MM.1S (cell line): Measurements from ENCODE around the gene FLYWCH2.

Experiments
- DNase-seq: peaks from one replicate; pipeline ENCODE4 v3.0.0-alpha.2; 2015
- H2AFZ ChIP-seq: fragments of 300-600 bp; sonication (generic); 2 replicates; pipeline ENCODE4 v1.6.0; 2016; ENCODE audit warnings: antibody characterized with exemption, low read length
- H3F3A ChIP-seq: fragments of 300-600 bp; sonication (generic); 2 replicates; pipeline ENCODE4 v1.6.1; 2016; ENCODE audit warnings: mild to moderate bottlenecking, antibody characterized with exemption, low read length, moderate library complexity, mixed read lengths; ENCODE audit not compliant: insufficient read depth
- H3K27ac ChIP-seq: fragments of 300-600 bp; sonication (generic); 2 replicates; pipeline ENCODE4 v1.5.1; 2016; ENCODE audit warnings: mild to moderate bottlenecking, low read length
- H3K27me3 ChIP-seq: fragments of 300-600 bp; sonication (generic); replicated peaks from 2 replicates; pipeline ENCODE4 v1.6.0; 2016; ENCODE audit warnings: low read length; ENCODE audit not compliant: insufficient read depth
- H3K36me3 ChIP-seq: fragments of 300-600 bp; sonication (generic); replicated peaks from 2 replicates; pipeline ENCODE4 v1.6.1; 2016; ENCODE audit warnings: mild to moderate bottlenecking, low read length, mixed read lengths; ENCODE audit not compliant: insufficient read depth
- H3K4me1 ChIP-seq: fragments of 300-600 bp; sonication (generic); 2 replicates; pipeline ENCODE4 v1.6.1; 2016; ENCODE audit warnings: low read length, mixed read lengths
- H3K4me2 ChIP-seq: fragments of 300-600 bp; sonication (generic); 2 replicates; pipeline ENCODE4 v1.6.0; 2016; ENCODE audit warnings: low read depth, low read length
- H3K4me3 ChIP-seq: fragments of 300-600 bp; sonication (generic); 2 replicates; pipeline ENCODE4 v1.5.1; 2016; ENCODE audit warnings: low read length, mixed read lengths
- H3K79me2 ChIP-seq: fragments of 300-600 bp; sonication (generic); 2 replicates; pipeline ENCODE4 v1.6.1; 2016; ENCODE audit warnings: mixed run types, low read length, mixed read lengths
- H3K9ac ChIP-seq: fragments of 300-600 bp; sonication (generic); 2 replicates; pipeline ENCODE4 v1.6.1; 2016; ENCODE audit warnings: low read length, mixed read lengths
- H3K9me2 ChIP-seq: fragments of 300-600 bp; sonication (generic); replicated peaks from 2 replicates; pipeline ENCODE4 v1.6.1; 2016; ENCODE audit warnings: mild to moderate bottlenecking, low read length, mixed read lengths; ENCODE audit not compliant: insufficient read depth
- H3K9me3 ChIP-seq: fragments of 300-600 bp; sonication (generic); replicated peaks from 2 replicates; pipeline ENCODE4 v1.6.1; 2016; ENCODE audit warnings: mild to moderate bottlenecking, low read length, mixed read lengths; ENCODE audit not compliant: insufficient read depth
- H4K20me1 ChIP-seq: fragments of 300-600 bp; sonication (generic); 2 replicates; pipeline ENCODE4 v1.6.1; 2016; ENCODE audit warnings: mild to moderate bottlenecking, low read length, moderate library complexity, mixed read lengths; ENCODE audit not compliant: insufficient read depth
- CTCF ChIP-seq: fragments of 300-600 bp; sonication (generic); IDR thresholded peaks from 2 replicates; pipeline ENCODE4 v1.5.1; 2016; ENCODE audit warnings: antibody characterized with exemption, low read length, mixed read lengths
- EZH2 ChIP-seq: fragments of 300-600 bp; sonication (generic); optimal IDR thresholded peaks from 2 replicates; pipeline ENCODE3; 2017; ENCODE audit warnings: low read depth, mild to moderate bottlenecking, antibody characterized with exemption, low read length, mixed read lengths
- EZH2phosphoT487 ChIP-seq: fragments of 300-600 bp; sonication (generic); IDR thresholded peaks from 2 replicates; pipeline ENCODE4 v1.6.1; 2018; ENCODE audit warnings: antibody characterized with exemption, low read length

FLYWCH2 gene

DNA sequence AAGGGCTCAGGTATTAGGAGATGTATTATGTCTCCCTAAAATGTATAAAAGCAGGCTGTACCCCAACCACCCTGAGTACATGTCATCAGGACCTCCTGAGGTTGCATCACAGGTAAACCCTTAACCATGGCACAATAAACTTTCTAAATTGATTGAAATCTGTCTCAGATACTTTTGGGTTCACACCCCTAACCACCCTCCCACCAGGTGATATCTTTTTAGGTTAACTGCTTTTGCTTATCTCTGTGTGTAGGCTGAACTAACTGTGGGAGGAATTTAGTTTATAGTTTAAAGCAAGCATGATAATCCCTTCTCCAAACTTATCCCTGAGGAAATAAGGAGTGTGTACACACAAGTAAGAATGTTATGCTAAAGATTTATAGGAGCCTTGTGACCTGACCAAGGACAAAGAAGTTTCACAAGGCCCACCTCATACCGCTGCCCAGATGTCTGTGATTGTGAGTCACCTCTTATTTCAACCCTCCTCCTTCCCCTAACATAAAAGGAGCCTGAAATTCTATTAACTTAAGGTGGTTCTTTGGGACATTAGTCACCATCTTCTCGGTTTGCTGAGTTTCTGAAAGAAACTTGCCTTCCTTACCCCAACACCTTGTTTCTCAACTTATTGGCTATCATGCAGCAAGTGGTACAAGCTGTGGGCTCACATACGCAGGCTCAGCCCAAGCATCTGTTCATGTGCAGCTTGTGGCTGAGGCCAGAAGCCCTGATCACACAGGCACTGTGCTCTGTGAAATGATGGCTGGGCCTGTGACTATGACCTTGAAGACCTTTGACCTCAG lies 36.3 kb upstream of the FLYWCH2 start:
- no peaks in the 10 kb centered on the region for H3F3A ChIP-seq
- no peaks in the 10 kb centered on the region for H4K20me1 ChIP-seq
- no peaks in the 10 kb centered on the region for H3K9me3 ChIP-seq
- no peaks in the 10 kb centered on the region for H3K9me2 ChIP-seq
- H3K27ac ChIP-seq: no peak overlapping the region
- H2AFZ ChIP-seq: no peak overlapping the region
- TF ChIP-seq EZH2phosphoT487 (no peak), CTCF (no peak), EZH2 (no peak)
- no peak overlapping the region for H3K4me2 ChIP-seq
- H3K9ac ChIP-seq: no peak overlapping the region
- no peak overlapping the region for H3K4me3 ChIP-seq
- no peaks in the 10 kb centered on the region for H3K4me1 ChIP-seq
- H3K79me2 ChIP-seq: no peaks in the 10 kb centered on the region
- peaks cover 59% of the 10 kb centered on the region for H3K27me3 ChIP-seq
- no peaks in the 10 kb centered on the region for H3K36me3 ChIP-seq
- no peak for DNase-seq

- Histone ChIP-seq H2AFZ (no peak overlapping the region), H3F3A (no peaks in the 10 kb centered on the region), H3K79me2 (no peaks in the 10 kb centered on the region), H3K9me2 (no peaks in the 10 kb centered on the region), H4K20me1 (no peaks in the 10 kb centered on the region), H3K4me2 (no peak overlapping the region), H3K4me1 (no peaks in the 10 kb centered on the region), H3K9ac (no peak overlapping the region), H3K4me3 (no peak overlapping the region), H3K27me3 (peaks cover 63% of the 10 kb centered on the region), H3K27ac (no peak overlapping the region), H3K36me3 (no peaks in the 10 kb centered on the region), H3K9me3 (no peaks in the 10 kb centered on the region)
- TF ChIP-seq CTCF (no peak), EZH2phosphoT487 (no peak), EZH2 (no peak)
- DNase-seq: no peak
Measured at GRCh38 chr16:2848933-2849725, 33.9 kb upstream of the FLYWCH2 start.

DNA sequence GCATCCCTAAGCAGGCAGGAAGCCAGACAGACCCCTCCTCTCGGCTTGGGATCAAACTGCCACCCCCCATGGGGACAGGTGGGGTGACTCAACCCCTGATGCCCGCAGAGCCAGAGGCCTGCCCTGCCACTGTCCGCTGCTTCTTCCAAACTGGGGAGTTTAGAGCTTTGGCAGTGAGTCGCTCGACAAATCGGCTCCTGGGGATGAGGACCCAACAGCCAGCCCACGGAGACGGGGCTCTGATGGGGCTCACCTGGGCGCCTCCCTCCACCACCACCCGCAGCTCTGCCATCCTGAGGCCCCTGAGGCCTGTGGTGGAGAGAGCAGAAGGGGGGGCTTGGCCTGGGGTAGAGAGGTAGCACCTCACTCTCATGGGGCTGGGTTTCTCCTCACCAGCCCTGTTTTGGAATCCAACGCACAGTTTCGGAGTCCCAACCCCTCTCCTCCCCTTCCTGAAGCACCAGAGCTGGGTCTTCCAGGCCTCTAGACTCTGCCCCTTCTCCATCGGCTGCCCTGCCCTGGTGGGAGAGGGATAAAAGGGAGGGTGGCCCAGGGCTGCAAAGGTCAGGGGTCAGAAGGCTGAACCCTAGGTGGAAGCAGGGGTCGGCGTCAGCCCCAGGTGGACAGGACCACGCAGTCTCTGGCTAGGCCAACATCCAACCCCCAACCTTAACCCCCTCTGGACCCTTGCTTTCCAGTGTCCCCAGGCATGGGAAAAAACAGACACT lies 30.8 kb upstream of the FLYWCH2 start:
- H3K4me2 ChIP-seq: no peak overlapping the region
- H3K27ac ChIP-seq: no peak overlapping the region
- DNase-seq: no peak
- H3F3A ChIP-seq: no peaks in the 10 kb centered on the region
- no peaks in the 10 kb centered on the region for H3K79me2 ChIP-seq
- no peak overlapping the region for H3K9ac ChIP-seq
- TF ChIP-seq EZH2phosphoT487: no peak
- H3K27me3 ChIP-seq: peaks cover 53% of the 10 kb centered on the region
- no peaks in the 10 kb centered on the region for H4K20me1 ChIP-seq
- H3K36me3 ChIP-seq: no peaks in the 10 kb centered on the region
- no peaks in the 10 kb centered on the region for H3K9me2 ChIP-seq
- no peaks in the 10 kb centered on the region for H3K9me3 ChIP-seq
- no peaks in the 10 kb centered on the region for H3K4me1 ChIP-seq
- H3K4me3 ChIP-seq: no peak overlapping the region
- no peak overlapping the region for H2AFZ ChIP-seq
